Right lobe of liver (tissue), 4 donors: ENCODE measurements around the gene C5orf46.

Source experiments
- POLR2A ChIP-seq: fragments of 450-650 bp; IDR thresholded peaks from one replicate; pipeline ENCODE4 v1.6.1; 2017; ENCODE audit warnings: antibody characterized with exemption, mild to moderate bottlenecking
- TF ChIP-seq, protein P1 (sequence below), 4 donors: fragments of 200-600 bp in 3 of 4; fragments of 450-650 bp in 1 of 4; IDR thresholded peaks; one replicate each; pipeline versions ENCODE4 v1.5.1 to v1.8.0; 2016 to 2022; ENCODE audit warnings: antibody characterized with exemption in 4 of 4, mild to moderate bottlenecking in 2 of 4
- donor health status: DM: no; HTN: no; CAD: no.
- donor health status: DM: no; HTN: no; CAD: no.
- donor health status: DM: no; HTN: yes; CAD: no.

DNA sequence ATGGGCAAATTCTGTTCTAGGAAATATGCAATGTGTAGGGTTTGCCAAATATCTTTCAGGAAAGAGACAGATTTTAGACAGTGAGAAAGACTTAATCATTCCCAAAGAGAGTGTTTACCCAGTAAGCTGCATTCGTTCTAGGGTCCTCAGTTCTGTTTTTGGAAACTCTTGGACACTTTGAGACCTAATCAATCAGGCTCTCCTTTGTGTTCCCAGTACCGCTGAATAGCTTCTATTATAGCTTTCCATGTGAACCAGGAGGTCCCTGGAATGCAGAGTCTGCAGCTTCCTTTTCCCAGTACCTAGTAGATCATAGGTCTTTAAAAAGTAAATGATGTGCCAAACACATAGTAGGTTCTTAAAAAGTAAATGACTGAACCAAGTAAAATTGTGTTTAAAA, 63.5 kb downstream of the C5orf46 start:
- TF ChIP-seq, protein P1, sequence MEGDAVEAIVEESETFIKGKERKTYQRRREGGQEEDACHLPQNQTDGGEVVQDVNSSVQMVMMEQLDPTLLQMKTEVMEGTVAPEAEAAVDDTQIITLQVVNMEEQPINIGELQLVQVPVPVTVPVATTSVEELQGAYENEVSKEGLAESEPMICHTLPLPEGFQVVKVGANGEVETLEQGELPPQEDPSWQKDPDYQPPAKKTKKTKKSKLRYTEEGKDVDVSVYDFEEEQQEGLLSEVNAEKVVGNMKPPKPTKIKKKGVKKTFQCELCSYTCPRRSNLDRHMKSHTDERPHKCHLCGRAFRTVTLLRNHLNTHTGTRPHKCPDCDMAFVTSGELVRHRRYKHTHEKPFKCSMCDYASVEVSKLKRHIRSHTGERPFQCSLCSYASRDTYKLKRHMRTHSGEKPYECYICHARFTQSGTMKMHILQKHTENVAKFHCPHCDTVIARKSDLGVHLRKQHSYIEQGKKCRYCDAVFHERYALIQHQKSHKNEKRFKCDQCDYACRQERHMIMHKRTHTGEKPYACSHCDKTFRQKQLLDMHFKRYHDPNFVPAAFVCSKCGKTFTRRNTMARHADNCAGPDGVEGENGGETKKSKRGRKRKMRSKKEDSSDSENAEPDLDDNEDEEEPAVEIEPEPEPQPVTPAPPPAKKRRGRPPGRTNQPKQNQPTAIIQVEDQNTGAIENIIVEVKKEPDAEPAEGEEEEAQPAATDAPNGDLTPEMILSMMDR (IDR thresholded peaks at IDR 0.05), result no peak
- TF ChIP-seq POLR2A, result no peak
